Retina (tissue), 1 donor: ENCODE measurements around the gene GALNT5.
"Not testable (repeated sequence)": the region's sequence is repeated elsewhere in the genome, so short reads cannot be mapped to it uniquely, and the experiment has no call there.

ENCODE experiments used
- DNase-seq: peaks from one replicate; pipeline ENCODE4 v3.0.0-alpha.2; 2016

Gene GALNT5

DNA sequence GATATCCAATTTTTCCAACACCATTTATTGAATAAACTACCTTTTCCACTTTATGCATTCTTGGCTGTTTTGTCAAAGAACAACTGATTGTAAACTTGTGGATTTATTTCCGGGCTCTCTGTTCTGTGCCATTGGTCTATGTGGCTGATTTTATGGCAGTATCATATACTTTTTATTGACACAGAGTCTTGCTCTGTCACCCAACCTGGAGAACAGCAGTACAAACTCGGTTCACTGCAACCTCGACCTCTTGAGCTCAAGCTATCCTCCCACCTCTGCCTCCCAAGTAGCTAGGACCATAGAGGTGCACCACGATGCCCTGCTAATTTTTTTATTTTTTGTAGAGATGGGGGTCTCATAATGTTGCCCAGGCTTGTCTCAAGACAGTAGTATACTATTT is 6.7 kb upstream of the GALNT5 start:
- DNase-seq: no peak

DNA sequence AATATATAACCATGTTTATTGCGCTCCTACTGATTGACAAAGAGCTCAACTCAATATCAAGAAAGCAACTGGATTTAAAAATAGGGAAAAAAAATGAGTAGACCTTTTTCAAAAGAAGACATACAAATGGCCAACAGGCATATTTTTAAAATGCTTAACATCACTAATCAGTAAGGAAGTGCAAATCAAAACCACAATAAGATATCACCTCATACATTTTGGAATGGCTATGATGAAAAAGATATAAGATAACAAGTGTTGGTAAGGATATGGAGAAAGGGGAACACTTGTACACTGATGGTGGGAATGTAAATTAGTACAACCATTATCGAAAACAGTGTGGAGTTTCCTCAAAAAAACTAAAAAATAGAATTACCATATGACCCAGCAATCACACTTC is 5.6 kb upstream of the GALNT5 start:
- DNase-seq: no peak

DNA sequence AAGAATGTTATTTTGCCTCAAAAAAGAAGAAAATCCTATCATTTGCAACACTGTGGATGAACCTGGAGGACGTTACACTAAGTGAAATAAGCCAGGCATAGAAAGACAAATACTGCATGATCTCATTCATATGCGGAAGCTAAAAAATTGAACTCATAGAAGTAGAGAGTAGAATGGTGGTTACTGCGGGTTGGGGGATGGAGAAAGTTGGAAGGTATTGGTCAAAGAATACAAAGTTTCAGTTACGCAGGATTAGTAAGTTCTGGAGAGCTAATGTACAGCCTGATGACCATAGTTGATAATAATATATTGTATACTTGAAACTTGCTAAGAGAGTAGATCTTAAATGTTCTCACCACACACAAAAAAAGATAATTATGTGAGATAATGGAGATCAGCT is 5.0 kb upstream of the GALNT5 start:
- no peak for DNase-seq

DNA sequence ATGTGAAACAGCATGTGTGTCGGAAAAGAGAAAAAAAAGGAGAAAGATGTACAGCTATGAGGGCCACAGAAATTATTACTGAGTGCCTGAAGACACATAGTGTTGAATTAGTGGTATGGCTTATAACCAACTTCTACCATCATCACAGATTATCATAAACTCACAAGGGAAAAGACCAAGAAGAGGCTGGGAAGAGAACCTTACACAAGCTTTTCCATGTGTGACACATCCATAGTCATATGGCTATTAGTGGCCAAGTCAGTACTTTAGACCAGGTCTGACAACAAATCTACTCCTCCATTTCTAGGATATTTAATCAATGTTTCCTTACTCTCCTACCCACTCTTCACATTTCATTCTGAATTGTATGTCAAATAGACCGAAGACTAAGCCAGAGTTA is 3.5 kb upstream of the GALNT5 start:
- DNase-seq: no peak

GRCh38 chr2:157255746-157256145 is 1.8 kb upstream of the GALNT5 start:
- DNase-seq: no peak

- DNase-seq: no peak
Measured at GRCh38 chr2:157256626-157257025, 879 bp upstream of the GALNT5 start.

DNA sequence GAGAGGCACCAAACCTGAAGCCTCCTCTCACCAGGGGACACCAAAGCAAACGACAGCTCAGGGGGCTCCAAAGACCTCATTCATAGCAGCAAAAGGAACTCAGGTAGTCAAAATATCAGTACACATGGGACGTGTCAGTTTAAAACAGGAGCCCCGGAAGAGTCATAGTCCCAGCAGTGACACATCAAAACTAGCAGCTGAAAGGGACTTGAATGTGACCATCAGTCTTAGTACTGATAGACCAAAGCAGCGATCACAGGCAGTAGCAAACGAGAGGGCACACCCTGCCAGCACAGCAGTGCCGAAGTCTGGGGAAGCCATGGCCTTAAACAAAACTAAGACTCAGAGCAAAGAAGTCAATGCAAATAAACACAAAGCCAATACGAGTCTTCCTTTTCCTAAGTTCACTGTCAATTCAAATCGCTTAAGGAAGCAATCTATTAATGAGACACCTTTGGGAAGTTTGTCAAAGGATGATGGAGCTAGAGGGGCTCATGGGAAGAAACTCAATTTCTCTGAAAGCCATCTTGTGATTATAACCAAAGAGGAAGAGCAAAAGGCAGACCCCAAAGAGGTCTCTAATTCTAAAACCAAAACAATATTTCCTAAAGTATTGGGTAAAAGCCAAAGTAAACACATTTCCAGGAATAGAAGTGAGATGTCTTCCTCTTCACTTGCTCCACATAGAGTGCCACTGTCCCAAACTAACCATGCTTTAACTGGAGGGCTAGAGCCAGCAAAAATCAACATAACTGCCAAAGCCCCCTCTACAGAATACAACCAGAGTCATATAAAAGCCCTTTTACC is 1.2 kb downstream of the GALNT5 start:
- DNase-seq: no peak

- DNase-seq: no peak
Measured at GRCh38 chr2:157259386-157259785, 1.9 kb downstream of the GALNT5 start.

DNA sequence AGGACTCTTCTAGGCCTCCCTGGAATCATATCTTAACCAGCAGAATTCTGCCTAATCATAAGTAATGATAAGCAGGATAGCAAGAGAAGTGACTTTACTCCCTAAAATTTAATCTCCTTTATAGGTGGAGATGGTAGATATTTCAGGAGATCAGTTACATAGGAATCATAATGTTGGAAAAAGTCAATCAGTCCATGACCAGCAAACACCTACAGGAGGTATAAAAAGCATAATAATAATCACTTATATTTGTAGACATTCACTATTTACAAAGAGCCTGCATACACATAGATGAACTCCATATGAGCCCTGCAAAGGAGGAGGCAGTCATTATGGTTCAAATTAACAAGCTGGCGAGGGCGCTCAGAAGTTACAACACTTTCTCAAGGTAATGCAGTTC is 2.5 kb downstream of the GALNT5 start:
- no peak for DNase-seq

DNA sequence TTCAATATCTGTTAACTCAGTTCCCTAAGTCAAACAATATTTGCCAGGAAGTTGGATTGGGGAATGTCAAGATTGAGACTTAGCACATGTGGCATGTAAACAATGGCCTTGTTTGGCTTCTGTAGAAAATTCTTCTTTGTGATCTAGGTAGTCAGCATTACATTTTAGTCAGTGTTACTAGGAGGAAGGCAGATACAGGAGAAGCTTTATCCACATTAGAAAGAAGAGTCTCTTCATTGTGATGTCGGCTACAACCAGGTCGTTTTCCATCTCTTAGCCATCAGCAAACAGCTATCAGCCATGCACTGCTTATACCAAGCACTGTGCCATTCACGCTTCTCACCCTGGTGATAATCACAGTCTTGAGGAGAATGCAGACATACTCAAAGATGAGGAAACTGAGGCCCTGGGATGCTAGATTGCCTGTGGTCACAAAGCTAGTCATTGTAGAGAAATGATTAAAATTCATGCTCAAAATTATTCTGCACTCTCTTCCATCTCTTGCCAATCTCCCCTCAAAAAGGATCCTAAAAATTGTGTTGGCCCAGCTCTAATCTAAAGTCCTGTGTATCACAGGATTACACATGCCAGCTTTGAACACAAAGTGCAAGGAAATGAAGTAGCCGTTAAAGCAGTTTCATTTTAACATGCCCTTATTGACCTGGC is 3.2 kb downstream of the GALNT5 start:
- DNase-seq: no peak

- no peak for DNase-seq
Measured at GRCh38 chr2:157261199-157261782, 3.8 kb downstream of the GALNT5 start.

GRCh38 chr2:157262248-157262647 is 4.7 kb downstream of the GALNT5 start:
- DNase-seq: no peak

DNA sequence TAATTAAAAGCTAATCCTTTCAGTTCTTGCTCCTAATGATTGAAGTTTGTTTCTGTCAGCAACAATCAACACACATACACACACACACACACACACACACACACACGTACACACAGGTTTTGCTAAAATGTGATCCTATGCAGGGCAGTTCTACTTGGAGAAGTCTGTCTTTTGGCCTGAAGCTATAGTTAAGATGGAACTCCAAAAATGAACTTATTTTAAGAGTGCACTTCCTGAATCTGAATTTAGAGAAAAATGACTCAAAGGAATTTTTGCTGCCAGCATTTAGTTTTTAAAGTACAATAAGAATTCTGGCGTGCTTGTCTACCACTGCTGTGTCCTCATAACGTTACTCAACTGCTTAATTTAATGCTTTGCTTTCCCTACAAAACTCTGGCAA is 6.6 kb downstream of the GALNT5 start:
- DNase-seq: no peak

DNA sequence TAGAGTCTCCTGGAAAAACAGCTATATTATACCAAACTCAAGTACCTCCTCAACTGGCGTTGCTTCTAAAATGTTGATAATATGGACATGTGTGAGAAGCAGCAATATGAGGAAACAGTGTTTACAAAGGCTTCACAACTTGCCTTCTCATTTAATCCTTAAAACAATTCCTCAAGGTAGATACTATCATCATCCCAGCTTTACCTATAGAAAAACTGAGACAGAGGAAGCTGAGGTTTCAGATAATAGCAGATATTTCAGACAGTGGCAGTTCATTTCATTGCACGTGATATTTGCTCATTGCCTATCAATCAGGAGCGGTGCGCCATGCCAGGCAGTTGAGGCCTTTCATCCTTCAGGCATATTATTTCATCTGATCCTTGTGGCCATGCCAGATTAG is 8.3 kb downstream of the GALNT5 start:
- no peak for DNase-seq

DNA sequence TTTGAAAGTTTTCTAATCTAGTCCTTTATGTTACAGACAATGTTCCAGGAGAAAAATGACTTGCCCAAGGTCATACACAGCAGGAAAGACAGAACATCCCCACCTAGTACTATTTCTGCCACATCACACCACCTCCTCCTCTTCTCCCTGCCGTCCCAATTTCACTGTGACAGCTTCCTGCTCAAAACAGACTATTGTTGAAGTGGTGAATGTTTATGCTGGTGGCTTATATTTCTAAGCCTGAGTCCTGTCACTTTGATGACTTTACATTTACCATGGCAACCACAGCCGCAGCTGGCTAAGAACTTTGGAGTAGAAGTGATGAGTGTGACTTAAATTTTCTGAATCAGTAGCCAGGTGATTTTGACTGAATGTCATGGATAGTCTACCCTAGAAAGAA is 10.0 kb downstream of the GALNT5 start:
- no peak for DNase-seq

DNA sequence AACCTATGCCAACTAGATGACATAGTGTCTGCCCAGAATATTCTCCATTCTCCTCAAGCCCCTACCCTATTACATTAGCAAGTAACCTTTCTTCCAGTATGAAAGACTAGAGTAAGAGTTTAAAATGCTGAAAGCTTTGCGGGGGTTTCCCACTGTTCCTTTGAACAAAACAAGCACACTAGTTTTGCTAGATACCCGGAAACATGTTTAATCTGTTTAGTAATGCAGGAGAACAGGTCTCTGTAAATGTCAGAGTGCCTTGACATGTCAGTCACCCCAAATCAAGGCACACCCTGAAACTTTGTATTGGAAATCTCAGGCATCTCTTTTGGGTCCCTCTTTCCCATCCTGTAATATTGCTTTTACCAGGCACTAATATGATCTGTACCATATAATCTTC is 11.6 kb downstream of the GALNT5 start:
- no peak for DNase-seq

- no peak for DNase-seq
Measured at GRCh38 chr2:157269922-157270321, 12.4 kb downstream of the GALNT5 start.

DNA sequence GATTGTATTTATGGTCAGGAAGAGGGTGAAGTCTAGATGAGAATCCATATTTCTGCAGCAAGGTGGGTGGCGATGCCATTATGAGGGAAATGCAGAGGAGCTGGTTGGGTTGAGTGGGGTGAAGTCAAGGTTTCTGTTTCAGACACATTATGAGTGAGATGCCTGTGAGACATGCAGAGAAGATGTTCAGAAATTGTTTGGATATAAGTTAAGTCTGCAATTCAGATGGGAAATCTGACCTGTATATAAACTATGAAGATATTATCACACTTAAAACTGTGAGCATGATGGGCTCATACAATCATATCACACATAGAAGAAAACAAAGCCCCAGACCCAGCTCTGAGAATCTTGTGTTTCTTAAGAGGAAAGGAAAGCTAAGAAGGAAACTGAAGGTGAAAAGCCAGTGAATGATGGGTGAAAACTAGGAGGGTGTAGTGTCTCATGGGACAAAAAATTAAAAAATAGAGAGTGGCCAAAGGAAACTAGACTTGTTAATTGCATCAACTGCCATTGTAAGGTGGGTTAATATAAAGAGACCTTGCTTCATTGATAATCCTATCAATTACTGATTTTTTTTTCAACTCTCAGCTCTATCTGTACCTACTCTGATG is 14.2 kb downstream of the GALNT5 start:
- no peak for DNase-seq

DNA sequence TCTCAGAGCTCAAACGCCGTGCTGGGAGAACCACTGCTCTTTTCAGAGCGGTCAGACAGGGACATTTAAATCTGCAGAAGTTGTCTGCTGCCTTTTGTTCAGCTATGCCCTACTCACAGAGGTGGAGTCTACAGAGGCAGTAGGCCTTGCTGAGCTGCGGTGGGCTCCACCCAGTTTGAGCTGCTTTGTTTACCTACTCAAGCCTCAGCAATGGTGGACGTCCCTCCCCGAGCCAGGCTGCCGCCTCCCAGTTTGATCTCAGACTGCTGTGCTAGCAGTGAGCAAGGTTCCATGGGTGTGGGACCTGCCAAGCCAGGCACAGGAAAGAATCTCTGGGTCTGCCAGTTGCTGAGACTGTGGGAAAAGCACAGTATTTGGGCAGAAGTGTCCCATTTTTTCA is 21.8 kb downstream of the GALNT5 start:
- DNase-seq: not testable (repeated sequence)

GRCh38 chr2:157281316-157281715 is 23.8 kb downstream of the GALNT5 start:
- DNase-seq: no peak

DNA sequence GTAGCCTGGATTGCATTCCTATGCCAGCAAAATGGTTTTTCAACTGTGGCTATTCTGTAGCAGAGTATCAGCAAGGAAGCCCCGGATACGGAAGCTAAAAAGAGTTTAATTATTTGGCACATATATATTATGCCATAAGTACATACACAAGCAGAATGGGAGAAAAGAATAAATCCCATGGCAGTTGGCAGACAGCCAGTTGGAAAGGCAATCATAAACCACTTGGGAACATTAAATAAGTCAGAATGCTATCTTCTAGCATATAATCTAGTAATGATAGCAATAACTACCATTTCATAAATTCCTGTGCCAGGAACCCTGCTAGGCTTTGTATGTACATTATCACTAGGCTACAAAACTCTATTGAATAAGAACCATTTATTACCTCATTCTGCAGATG is 26.0 kb downstream of the GALNT5 start:
- DNase-seq: no peak

DNA sequence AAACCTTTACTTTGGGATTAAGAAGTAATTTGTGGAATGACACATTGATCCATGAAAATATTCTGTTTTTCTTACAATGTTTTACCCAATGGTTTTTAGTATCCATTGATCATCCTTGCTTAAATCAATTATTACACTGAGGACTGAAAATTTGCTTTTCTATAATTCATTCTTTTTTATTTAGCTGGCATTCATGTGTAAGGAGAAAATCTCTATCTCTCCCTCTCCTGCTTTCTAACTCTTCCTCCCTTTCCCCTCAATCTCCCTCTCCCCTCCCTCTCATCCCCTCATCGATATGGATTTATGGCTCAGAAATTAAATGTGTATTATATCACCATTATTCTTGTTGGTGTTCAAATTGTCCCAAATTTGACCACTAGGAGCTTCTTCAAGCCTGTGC is 29.7 kb downstream of the GALNT5 start:
- DNase-seq: no peak

DNA sequence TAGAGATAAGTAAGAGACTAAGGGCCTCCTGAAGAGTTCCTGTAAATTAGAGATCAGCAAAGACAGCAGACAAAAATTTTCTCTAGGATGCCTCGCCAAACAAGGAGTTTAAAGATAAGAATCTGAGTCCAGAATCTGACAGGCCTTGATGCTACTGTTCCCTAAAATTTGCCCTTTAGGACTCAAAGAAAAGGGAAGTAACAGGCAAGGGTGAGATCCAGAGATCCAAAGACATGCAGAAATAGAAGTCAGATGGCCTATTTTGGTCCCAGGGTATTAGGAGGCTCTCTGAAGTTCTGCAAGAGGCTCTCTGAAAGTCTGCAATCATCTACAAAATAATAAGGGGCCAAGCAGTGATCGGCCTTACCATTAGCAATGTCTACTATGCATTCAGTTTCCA is 33.0 kb downstream of the GALNT5 start:
- no peak for DNase-seq

- no peak for DNase-seq
Measured at GRCh38 chr2:157291018-157291417, 33.5 kb downstream of the GALNT5 start.
